ENCODE measurements around the gene UBXN7. TPM values are rescaled to one million over a fixed set of nuclear protein-coding genes. Genes with fewer than 3 reads are reported as not detected.
A peak's percentile ranks its signal among the peaks of the same experiment; 100 is the strongest.
"Not testable (repeated sequence)": the region's sequence is repeated elsewhere in the genome, so short reads cannot be mapped to it uniquely, and the experiment has no call there.

UBXN7 gene, protein sequence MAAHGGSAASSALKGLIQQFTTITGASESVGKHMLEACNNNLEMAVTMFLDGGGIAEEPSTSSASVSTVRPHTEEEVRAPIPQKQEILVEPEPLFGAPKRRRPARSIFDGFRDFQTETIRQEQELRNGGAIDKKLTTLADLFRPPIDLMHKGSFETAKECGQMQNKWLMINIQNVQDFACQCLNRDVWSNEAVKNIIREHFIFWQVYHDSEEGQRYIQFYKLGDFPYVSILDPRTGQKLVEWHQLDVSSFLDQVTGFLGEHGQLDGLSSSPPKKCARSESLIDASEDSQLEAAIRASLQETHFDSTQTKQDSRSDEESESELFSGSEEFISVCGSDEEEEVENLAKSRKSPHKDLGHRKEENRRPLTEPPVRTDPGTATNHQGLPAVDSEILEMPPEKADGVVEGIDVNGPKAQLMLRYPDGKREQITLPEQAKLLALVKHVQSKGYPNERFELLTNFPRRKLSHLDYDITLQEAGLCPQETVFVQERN
- total RNA-seq = 10 to 100 TPM; 50.7 to 60.8 TPM

DNA sequence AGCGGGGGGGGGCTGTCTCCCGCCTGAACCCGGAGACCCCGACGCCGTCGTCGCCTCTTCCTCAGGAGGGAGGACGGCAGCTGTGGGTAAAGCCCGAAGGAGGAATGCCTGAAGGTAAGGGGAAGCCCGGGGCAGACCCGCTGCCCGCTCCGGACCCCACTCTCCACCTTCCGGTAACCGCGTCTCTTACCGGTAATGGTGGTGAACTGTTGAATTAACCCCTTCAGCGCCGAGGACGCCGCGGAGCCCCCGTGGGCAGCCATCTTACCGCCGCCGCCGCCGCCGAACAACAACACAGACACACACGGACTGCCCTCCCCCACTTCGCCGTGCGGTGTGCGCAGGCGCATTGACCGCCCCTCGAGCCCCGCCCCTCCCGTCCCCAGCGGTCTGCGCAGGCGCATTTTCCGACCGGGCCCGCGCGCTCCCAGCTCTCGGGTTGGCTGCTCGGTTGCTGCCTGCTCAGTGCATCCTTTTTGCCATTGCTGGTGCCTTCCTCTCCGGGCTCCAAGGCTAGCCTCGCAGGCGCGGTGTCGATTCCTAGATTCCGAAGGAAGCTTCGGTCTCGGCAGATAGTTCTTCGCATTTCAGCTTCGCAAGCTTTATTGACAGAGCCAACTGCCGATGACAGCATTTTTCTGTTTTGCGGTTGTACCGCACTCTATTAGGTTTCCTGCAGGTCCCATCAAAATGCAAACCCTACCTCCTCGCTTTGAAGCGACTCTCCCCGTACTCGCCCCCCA lies at the start of gene UBXN7:
UBXN7 (minus strand) TSS at position 291 of the 743 bp plus-strand sequence; CDS start at position 263, 28 bp downstream.
- H3K27me3 Mint-ChIP-seq = peaks cover 3% of the 10 kb centered on the region
- CTCF ChIA-PET = interaction anchor here (0.7 to 1.3 kb wide), 5 partner anchors 9 to 398 kb away, joined by 3 to 4 read pairs (median 3); no protein-coding TSS in a partner anchor
- no peaks in the 10 kb centered on the region for H3K9me3 Mint-ChIP-seq (ENCODE audit: low read depth)
- peak; percentile 97 for DNase-seq
- H3K27ac Mint-ChIP-seq = peak within 1 kb of the TSS; percentile 97
- peaks cover 13% of the 10 kb centered on the region for H3K4me1 Mint-ChIP-seq
- ATAC-seq = peak; percentile 91
- peak within 1 kb of the TSS; percentile 77 for H3K4me3 Mint-ChIP-seq
- H3K36me3 Mint-ChIP-seq = peaks cover 6% of the 10 kb centered on the region

DNA sequence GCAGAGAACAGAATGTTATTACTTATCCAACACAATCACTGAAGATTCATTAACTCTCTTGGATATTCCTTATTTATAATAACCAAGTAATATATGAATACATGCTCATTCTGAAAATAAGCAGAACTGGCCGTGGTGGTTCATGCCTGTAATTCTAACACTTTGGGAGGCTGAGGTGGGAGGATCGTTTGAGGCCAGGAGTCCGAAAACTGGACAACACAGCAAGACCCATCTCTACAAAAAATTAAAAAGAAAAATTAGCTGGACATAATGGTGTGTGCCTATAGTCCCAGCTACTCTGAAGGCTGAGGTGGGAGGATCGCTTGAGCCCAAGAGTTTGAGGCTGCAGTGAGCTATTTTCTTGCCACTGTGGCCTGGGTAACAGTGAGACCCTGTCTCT lies 45.5 kb upstream of the UBXN7 start:
- H3K27me3 Mint-ChIP-seq = no peaks in the 10 kb centered on the region
- no peaks in the 10 kb centered on the region for H3K4me1 Mint-ChIP-seq
- CTCF ChIA-PET = no interaction called here
- H3K9me3 Mint-ChIP-seq (ENCODE audit: low read depth) = no peaks in the 10 kb centered on the region
- DNase-seq (no peak), ATAC-seq (no peak)
- peaks cover 39% of the 10 kb centered on the region for H3K36me3 Mint-ChIP-seq
- H3K27ac Mint-ChIP-seq = no peak overlapping the region
- no peak overlapping the region for H3K4me3 Mint-ChIP-seq

DNA sequence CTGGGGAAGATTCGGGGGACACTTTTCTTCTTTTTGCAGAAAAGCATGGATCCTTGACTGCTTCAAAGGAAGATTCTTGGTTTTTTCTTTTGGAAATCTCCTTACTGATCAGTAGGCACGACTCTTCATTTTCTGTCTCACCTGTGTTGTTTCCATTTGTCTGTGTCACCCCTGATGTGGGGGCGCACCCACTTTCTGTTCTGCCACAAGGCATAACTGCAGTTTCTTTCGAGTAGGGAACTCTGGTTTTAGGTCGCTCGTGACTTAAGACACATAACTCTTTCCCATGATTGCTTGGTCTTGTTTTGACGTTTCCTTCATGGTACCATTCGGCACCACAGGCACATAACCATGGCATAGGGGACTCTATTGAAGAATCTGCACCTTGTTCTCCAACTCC lies 40.1 kb upstream of the UBXN7 start:
- Mint-ChIP-seq H3K27ac (no peak overlapping the region), H3K27me3 (no peaks in the 10 kb centered on the region), H3K4me1 (peaks cover 20% of the 10 kb centered on the region), H3K36me3 (peaks cover 43% of the 10 kb centered on the region), H3K9me3 (ENCODE audit: low read depth) (no peaks in the 10 kb centered on the region), H3K4me3 (no peak overlapping the region)
- DNase-seq (no peak), ATAC-seq (no peak)
- CTCF ChIA-PET = interaction anchor here (0.9 kb wide), 1 partner anchor 15 kb away, joined by 3 read pairs; no protein-coding TSS in a partner anchor

DNA sequence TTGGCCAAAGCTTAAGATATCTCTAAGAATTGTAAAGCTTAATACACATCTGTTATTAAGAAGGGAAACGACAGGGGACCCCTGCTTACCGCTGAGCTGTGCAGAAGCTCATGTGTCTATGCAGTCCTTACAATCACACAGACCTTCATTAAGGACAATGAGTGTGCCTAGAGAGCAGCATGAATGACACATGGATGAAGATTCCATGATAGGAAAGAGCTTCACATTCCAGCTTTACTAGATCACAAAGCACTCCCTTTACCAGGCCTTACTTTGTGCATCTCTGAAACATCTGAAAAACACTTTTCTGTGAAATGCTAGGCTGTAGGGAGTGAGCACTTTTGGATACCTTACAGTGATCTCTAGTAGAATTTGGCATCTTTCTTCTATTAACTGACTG lies 39.3 kb upstream of the UBXN7 start:
- Mint-ChIP-seq H3K9me3 (ENCODE audit: low read depth) (no peaks in the 10 kb centered on the region), H3K36me3 (peaks cover 38% of the 10 kb centered on the region)

DNA sequence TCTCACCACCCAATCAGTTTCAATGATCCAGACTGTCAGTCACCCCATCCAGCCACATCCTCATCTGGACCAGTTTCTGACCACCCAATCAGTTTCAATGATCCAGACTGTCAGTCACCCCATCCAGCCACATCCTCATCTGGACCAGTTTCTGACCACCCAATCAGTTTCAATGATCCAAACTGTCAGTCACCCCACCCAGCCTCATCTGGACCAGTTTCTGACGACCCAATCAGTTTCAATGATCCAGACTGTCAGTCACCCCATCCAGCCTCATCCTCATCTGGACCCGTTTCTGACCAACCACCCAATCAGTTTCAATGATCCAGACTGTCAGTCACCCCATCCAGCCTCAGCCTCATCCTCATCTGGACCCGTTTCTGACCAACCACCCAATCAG lies 38.0 kb upstream of the UBXN7 start:
- CTCF ChIA-PET = interaction anchor here (0.6 kb wide), 1 partner anchor 12 kb away, joined by 4 read pairs; no protein-coding TSS in a partner anchor
- not testable (repeated sequence) for ATAC-seq, H3K4me3 Mint-ChIP-seq

More for the DNA sequence above, 39.3 kb upstream of the UBXN7 start:
- no peak for DNase-seq
- H3K27me3 Mint-ChIP-seq = no peaks in the 10 kb centered on the region
- H3K4me1 Mint-ChIP-seq = peaks cover 20% of the 10 kb centered on the region
- ATAC-seq = no peak
- CTCF ChIA-PET = no interaction called here
- H3K4me3 Mint-ChIP-seq = no peak overlapping the region
- H3K27ac Mint-ChIP-seq = no peak overlapping the region

DNA sequence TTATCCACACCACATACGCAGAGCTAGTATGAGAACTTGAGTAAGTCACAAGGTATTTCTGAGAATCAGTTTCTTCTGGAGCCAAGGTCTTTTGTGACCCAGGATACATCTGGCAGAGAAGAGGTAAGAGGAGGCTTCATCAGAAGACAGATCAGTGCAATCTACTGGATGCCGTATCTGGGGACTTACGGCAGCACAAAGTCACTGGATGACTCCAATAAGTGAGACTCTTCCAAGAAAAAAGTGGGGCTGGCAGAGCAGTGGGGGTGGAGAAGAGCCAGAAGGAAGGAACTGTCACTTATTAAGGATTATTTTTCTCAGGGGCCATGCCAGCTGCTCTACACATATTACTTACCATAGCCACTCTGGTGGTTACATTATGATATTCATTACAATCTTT lies 31.6 kb upstream of the UBXN7 start:
- CTCF ChIA-PET = interaction anchor here (0.9 to 1.5 kb wide), 2 partner anchors 23 to 59 kb away, joined by 3 read pairs; no protein-coding TSS in a partner anchor
- H3K27ac Mint-ChIP-seq = no peak overlapping the region

More for the DNA sequence above, 38.0 kb upstream of the UBXN7 start:
- DNase-seq; H3K9me3 Mint-ChIP-seq (ENCODE audit: low read depth); H3K27ac Mint-ChIP-seq; H3K27me3 Mint-ChIP-seq: not testable (repeated sequence)
- Mint-ChIP-seq H3K4me1 (peaks cover 20% of the 10 kb centered on the region), H3K36me3 (peaks cover 37% of the 10 kb centered on the region)

DNA sequence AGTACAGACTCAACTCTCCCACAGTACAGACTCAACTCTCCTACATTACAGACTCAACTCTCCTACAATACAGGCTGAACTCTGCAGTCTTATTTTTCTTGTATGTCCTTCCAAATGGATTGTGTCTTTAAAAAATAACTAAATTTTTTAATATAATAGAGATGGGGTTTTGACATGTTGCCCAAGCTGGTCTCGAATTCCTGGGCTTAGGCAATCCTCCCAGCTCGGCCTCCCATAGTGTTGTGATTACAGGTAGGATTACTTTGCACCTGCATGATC lies 31.2 kb upstream of the UBXN7 start:
- DNase-seq = no peak
- CTCF ChIA-PET = interaction anchor here (0.9 kb wide), 1 partner anchor 59 kb away, joined by 3 read pairs; no protein-coding TSS in a partner anchor
- Mint-ChIP-seq H3K27ac (no peak overlapping the region), H3K27me3 (no peaks in the 10 kb centered on the region), H3K4me3 (no peak overlapping the region), H3K9me3 (ENCODE audit: low read depth) (no peaks in the 10 kb centered on the region), H3K36me3 (peaks cover 10% of the 10 kb centered on the region), H3K4me1 (peaks cover 16% of the 10 kb centered on the region)
- no peak for ATAC-seq

More for the DNA sequence above, 31.6 kb upstream of the UBXN7 start:
- no peak for ATAC-seq
- Mint-ChIP-seq H3K36me3 (peaks cover 11% of the 10 kb centered on the region), H3K4me3 (no peak overlapping the region), H3K9me3 (ENCODE audit: low read depth) (no peaks in the 10 kb centered on the region), H3K27me3 (no peaks in the 10 kb centered on the region), H3K4me1 (peaks cover 18% of the 10 kb centered on the region)
- no peak for DNase-seq

DNA sequence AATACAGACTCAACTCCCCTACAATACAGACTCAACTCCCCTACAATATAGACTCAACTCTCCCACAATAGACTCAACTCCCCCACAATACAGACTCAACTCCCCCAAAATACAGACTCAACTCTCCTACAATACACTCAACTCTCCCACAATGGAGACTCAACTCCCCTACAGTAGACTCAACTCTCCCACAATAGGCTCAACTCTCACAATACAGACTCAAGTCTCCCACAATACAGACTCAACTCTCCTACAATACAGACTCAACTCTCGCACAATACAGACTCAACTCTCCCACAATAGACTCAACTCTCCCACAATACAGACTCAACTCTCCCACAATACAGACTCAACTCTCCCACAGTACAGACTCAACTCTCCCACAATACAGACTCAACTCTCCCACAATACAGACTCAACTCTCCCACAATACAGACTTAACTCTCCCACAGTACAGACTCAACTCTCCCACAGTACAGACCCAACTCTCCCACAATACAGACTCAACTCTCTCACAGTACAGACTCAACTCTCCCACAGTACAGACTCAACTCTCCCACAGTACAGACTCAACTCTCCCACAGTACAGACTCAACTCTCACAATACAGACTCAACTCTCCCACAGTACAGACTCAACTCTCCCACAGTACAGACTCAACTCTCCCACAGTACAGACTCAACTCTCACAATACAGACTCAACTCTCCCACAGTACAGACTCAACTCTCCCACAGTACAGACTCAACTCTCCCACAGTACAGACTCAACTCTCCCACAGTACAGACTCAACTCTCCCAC lies 30.7 kb upstream of the UBXN7 start:
- H3K27ac Mint-ChIP-seq; H3K36me3 Mint-ChIP-seq; H3K4me3 Mint-ChIP-seq; H3K27me3 Mint-ChIP-seq; DNase-seq; ATAC-seq; CTCF ChIA-PET; H3K9me3 Mint-ChIP-seq (ENCODE audit: low read depth): not testable (repeated sequence)
- H3K4me1 Mint-ChIP-seq = peaks cover 19% of the 10 kb centered on the region

DNA sequence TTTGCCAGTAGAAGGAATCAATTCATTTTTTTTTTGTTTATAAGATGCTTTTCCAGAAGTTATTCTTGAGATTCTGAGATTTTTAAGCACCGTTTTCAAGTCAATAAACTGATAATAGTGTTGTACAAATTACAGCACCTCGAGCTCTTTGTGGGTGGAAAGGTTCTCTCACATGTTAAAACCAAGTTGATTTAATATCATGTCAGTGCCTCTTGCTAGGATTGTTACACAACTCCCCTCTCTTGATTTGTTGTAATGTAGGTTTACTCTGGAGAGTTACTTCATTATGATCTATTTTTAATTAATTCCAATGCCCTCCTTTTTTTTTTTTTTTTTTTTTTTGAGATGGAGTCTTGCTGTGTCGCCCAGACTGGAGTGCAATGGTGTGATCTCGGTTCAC lies 25.8 kb upstream of the UBXN7 start:
- Mint-ChIP-seq H3K9me3 (ENCODE audit: low read depth) (no peaks in the 10 kb centered on the region), H3K27me3 (no peaks in the 10 kb centered on the region), H3K36me3 (peaks cover 2% of the 10 kb centered on the region), H3K4me3 (no peak overlapping the region), H3K4me1 (peaks cover 22% of the 10 kb centered on the region), H3K27ac (no peak overlapping the region)
- CTCF ChIA-PET = interaction anchor here (0.7 to 1.7 kb wide), 2 partner anchors 12 to 564 kb away, joined by 4 read pairs; no protein-coding TSS in a partner anchor
- DNase-seq (no peak), ATAC-seq (no peak)

DNA sequence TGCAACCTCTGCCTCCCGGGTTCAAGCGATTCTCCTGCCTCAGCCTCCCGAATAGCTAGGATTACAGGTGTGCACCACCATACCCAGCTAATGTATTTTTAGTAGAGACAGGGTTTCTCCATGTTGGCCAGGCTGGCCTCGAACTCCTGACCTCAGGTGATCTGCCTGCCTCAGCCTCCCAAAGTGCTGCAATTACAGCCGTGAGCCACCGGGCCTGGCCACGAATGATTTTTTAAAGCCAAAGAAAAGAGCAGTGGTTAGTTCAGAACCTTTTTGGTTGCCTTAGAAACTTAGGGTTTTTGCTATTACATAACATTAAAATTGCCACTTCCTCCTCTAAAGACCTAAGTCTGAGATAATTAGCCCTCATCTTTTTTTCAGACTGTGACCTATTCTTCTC lies 25.2 kb upstream of the UBXN7 start:
- CTCF ChIA-PET = interaction anchor here (0.7 to 1.7 kb wide), 2 partner anchors 13 to 563 kb away, joined by 4 read pairs; no protein-coding TSS in a partner anchor
- not testable (repeated sequence) for H3K9me3 Mint-ChIP-seq (ENCODE audit: low read depth); ATAC-seq; H3K4me3 Mint-ChIP-seq; H3K36me3 Mint-ChIP-seq; DNase-seq; H3K27ac Mint-ChIP-seq; H3K27me3 Mint-ChIP-seq
- peaks cover 22% of the 10 kb centered on the region for H3K4me1 Mint-ChIP-seq

DNA sequence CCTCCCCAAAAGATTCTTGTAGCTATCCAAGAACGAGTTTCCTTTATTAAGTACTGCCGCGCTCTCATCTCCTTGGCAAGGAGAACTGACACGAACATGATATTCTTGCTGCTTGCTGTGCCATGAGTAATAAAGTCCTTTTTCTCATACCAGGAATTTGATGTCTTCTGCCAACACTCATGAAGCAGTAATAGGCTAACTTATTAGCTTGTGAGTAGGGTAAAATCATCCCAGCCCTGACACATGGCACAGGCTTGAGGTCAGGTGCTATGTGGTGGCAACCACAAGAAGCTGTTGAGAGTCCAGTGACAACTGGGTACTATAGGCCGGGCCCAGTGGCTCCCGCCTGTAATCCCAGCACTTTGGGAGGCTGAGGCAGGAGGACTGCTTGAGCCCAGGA lies 22.7 kb upstream of the UBXN7 start:
- CTCF ChIA-PET = interaction anchor here (0.8 kb wide), 1 partner anchor 46 kb away, joined by 5 read pairs; no protein-coding TSS in a partner anchor
- peaks cover 6% of the 10 kb centered on the region for H3K4me1 Mint-ChIP-seq
- H3K9me3 Mint-ChIP-seq (ENCODE audit: low read depth) = no peaks in the 10 kb centered on the region
- H3K27ac Mint-ChIP-seq = no peak overlapping the region
- ATAC-seq (no peak), DNase-seq (no peak)
- no peak overlapping the region for H3K4me3 Mint-ChIP-seq
- H3K36me3 Mint-ChIP-seq = no peaks in the 10 kb centered on the region
- no peaks in the 10 kb centered on the region for H3K27me3 Mint-ChIP-seq

DNA sequence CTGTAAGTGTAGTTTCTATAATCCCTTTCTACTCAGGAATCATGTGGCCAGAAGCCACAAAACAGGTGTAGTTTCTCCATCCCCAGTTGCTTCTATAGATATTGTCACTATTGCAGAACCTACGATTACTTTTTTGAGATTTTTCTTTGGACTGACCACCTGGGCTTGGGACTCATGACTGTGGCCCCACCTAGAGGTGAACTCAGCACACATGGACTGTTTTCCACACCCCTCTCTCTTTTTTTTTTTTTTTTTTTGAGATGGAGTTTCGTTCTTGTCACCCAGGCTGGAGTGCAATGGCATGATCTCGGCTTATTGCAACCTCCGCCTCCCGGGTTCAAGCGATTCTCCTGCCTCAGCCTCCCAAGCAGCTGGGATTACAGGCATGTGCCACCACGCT lies 13.2 kb upstream of the UBXN7 start:
- not testable (repeated sequence) for ATAC-seq; H3K36me3 Mint-ChIP-seq; H3K27me3 Mint-ChIP-seq; H3K4me3 Mint-ChIP-seq; H3K9me3 Mint-ChIP-seq (ENCODE audit: low read depth); DNase-seq; H3K27ac Mint-ChIP-seq
- H3K4me1 Mint-ChIP-seq = peaks cover 21% of the 10 kb centered on the region
- CTCF ChIA-PET = interaction anchor here (0.7 kb wide), 1 partner anchor 158 kb away, joined by 3 read pairs; the partner anchor contains the start of gene PCYT1A

DNA sequence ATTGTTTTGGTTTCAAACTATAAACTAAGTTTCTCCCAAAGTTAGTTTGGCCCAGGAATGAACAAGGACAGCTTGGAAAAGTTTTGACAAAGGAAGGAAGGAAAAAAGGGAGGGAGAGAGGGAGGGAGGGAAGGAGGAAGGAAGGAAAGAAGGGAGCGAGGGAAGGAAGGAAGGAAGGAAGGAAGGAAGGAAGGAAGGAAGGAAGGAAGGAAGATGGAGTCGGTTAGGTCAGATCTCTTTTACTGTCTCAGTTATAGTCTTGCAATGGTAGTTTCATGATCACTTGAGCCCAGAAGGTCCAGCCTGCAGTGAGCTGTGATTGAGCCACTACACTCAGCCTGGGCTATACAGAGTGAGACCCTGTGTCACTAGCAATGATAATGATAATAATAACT lies 12.3 kb upstream of the UBXN7 start:
- CTCF ChIA-PET = interaction anchor here (0.5 to 1.4 kb wide), 3 partner anchors 10 to 192 kb away, joined by 3 read pairs; no protein-coding TSS in a partner anchor
- ATAC-seq (no peak), DNase-seq (no peak)
- no peak overlapping the region for H3K4me3 Mint-ChIP-seq
- H3K27ac Mint-ChIP-seq = no peak overlapping the region
- H3K27me3 Mint-ChIP-seq = no peaks in the 10 kb centered on the region
- no peaks in the 10 kb centered on the region for H3K36me3 Mint-ChIP-seq
- peaks cover 24% of the 10 kb centered on the region for H3K4me1 Mint-ChIP-seq
- no peaks in the 10 kb centered on the region for H3K9me3 Mint-ChIP-seq (ENCODE audit: low read depth)
